GM18507 (cell line): ENCODE results near the gene FUT8.

ENCODE experiments used
- DNase-seq: peaks from one replicate; pipeline ENCODE4 v3.0.0; 2011; ENCODE audit warnings: low read depth; ENCODE audit not compliant: insufficient read length; ENCODE audit errors: extremely low spot score
- FAIRE-seq: peaks from 2 replicates; lab custom pipeline; 2011; peaks lifted over from hg19 to GRCh38; lab: Jason Lieb, UNC

The FUT8 gene

DNA sequence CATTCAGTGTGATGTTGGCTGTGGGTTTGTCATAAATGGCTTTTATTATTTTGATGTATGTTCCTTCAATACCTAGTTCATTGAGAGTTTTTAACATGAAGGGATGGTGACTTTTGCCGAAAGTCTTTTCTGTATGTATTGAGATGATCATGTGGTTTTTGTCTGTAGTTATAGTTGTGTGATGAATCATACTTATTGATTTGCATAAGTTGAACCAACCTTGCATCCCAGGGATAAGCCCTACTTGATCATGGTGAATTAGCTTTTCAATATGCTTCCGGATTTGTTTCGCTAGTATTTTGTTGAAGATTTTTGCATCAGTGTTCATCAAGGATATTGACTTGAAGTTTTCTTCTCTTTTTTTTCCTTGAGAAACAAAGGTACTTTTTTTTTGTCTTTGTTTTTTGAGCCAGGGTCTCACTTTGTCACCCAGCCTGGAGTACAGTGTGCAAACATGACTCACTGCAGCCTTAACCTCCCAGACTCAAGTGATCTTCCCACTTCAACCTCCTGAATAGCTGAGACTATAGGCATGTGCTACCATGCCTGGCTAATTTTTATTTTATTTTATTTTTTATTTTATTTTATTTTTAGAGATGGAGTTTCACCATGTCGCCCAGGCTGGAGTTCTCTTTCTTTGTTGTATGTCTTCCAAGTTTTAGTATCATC is 121.3 kb downstream of the FUT8 start:
- FAIRE-seq (peak; percentile 21), DNase-seq (no peak)

DNA sequence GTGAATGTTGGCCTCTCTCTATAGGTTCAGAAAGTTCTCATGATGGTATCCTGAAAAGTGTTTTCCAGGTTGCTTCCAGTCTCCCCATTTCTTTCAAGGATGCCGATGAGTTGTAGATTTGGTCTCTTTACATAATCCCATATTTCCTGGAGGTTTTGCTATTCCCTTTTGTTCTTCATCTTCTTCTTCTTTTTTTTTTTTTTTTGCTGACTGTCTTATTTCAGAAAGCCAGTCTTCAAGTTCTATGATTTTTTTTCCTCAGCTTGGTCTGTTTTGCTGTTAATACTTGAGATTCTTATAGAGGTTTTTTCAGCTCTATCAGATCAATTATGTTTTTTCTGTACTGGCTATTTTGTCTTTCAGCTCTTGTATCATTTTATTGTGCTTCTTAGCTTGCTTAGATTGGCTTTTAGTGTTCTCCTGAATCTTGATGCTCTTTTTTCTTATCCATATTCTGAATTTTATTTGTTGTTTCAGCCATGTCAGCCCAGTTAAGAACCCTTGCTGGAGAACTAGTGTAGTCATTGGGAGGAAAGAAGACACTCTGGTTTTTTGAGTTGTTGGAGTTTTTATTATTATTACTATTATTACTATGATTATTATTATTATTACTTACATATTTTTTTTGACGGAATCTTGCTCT is 124.4 kb downstream of the FUT8 start:
- no peak for FAIRE-seq
- no peak for DNase-seq

DNA sequence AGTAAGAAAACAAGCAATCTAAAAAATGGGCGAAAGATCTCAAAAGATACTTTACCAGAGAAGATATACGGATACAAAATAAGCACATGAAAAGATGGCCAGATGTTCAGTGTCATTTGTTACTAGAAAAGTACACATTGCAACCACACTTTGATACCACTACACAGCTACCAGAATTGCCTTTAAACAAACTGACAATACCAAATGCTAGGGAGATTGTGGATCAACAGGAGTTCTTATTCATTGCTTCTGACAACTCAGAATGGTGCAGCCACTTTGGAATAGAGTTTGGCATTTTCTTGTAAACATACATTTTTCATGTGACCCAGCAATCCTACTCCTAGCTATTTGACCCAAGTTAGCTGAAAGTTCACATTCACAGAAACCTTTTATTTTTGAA is 136.3 kb downstream of the FUT8 start:
- DNase-seq (no peak), FAIRE-seq (peak; percentile 21)

DNA sequence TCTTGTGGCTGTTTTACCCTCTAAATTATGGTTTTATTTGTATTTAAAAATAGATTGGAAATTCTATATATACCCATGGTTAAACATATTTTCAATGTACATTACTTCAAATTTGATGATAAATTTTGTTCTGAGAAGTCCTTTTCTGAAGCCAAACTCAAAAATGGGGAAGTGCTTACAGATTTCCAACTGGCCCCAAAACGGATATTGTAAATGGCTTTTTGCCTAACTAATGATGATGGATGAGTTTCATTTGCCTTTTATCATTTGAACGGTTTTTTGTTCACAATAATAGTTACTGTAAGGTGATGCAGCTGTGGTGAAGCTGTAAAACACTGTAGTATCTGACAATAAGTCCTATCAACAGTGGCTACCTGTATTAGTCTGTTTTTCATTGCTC is 136.9 kb downstream of the FUT8 start:
- no peak for DNase-seq
- FAIRE-seq = no peak

DNA sequence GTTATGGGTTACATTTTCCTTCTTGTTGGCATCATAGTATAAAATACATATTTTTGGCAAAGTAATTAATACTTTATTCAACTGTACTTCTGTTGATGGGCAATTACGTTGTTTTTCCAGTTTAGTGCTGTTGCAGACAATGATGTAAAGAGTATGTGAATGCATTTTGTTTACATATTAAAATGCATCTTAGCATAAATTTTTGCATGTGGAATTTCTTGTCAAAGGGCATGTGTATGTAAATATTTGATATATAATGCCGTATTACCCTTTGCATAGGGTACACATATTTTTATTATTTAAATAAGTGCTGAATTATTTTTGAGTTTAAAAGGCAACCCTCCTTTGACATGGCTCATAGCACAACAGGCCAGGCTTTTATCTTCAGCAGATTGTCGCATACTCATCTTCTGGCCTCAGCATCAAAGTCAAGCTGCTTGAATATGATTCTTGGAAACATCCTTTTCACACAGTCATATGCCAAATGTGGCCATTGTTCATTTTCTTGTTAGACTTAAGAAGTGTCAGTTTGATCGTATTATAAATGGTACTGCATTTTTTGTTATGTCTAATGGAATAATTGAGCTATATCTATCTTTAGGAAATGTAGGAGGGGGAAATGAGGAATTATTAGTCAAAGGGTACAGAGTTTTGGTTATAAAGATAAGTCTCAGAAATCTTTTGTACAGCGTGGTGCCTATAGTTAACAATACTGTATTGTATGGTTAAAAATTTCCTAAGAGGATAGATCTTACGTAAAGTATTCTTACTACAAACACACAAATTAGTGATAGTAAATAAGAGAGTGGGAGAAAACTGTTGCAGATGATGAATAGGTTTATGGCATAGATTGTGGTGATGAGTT is 138.5 kb downstream of the FUT8 start:
- DNase-seq = no peak
- no peak for FAIRE-seq

DNA sequence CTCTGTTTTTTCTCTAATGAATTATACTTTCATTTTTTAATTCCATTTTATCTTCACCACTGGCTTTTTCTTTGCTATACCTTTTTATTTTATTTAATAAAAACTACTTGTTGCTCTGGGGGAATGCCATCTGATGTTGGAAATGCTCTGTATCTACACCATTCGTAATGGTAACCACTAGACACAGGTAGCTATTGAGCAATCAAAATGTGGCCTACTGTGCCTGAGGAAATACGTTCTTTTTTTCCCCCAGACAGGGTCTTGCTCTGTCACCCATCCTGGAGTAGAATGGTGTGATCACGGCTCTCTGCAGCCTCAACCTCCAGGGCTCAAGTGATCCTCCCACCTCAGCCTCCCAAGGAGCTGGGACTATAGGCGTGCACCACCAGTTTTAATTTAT is 140.2 kb downstream of the FUT8 start:
- FAIRE-seq (no peak), DNase-seq (no peak)

DNA sequence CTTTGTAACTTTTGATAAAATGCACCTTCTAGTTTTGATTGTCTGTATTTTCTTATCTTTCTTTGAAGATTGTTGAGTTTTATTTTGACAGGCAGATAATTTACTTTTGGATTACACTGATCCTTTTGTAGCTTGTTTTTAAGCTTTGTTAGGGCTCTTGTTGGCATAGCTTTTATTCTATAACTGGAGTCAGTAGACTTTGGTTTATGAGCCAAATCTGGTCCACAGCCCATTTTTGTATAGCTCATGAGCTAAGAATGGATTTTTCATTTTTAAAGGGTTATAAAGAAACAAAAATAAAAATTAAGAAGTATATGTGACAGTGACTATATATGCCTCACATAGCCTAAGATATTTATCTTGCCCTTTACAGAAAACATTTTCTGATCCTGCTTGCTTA is 142.3 kb downstream of the FUT8 start:
- no peak for FAIRE-seq
- DNase-seq = no peak

DNA sequence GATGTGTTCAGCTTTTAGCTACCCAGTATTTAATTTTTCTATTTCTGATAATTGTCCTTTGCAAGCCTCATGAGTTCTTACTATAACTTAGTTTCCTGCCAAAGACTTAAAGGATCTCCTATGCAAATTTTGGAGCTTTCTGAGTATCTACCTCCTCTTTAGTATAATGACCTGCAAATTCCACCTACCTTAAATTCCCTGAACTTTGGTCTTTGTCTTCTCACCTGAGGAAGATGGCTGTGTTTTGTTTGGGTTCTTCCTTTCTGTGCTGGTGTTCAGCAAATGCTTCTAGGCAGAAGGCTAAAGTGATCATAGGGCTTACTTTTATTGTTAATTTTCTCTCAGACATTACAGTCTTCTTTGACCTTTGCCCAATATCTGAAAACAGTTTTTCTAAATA is 142.8 kb downstream of the FUT8 start:
- peak; percentile 66 for FAIRE-seq

DNA sequence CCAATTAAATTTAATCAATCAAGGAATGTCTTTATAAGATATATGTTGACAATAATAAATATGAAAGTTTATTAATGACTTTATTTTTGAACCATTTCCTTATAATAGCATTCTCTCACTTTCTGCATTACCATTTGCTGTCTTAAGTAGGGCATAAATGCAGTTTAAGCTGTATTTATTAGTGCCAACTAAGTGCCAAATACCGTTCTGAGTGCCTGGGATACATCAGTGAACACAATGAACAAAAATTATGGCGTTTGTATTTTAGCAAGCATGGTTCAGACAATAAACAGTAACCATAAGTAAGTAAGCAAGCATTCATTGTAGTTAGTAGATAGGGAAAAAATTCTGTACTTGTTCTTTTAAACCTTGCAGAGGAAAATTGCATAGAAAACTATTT is 145.8 kb downstream of the FUT8 start:
- FAIRE-seq (no peak), DNase-seq (no peak)

More for the DNA sequence above, 142.8 kb downstream of the FUT8 start:
- no peak for DNase-seq

DNA sequence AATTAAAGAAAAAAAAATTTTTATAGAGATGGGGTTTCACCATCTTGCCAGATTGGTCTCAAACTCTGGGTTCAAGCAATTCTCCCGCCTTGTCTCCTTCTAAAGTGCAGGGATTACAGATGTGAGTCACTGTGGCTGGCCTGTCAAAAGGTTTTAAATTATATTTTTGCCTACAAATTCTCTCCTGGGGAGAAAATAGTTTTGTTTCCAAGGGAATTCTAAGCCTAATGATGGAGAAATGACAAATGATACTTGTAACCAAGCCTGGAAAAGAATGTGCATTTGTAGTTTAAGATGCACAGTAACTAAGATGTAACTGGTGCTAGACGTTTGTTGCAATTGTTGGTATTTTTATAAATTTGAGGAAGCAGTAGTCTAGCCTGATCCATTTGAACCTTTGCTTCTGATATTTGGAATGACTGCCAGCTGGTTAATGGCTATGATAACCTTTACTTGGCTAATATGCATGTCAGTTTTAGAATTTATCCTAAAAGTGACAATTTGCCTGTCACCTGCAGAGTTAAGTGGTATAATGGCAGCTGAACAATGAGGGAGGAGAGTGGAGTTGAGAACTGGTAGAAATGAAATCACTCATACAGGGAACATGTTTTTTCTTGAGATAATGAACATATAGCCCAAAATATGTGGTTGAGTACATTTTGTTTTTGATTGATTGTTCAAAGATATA is 148.0 kb downstream of the FUT8 start:
- no peak for FAIRE-seq
- DNase-seq = no peak

DNA sequence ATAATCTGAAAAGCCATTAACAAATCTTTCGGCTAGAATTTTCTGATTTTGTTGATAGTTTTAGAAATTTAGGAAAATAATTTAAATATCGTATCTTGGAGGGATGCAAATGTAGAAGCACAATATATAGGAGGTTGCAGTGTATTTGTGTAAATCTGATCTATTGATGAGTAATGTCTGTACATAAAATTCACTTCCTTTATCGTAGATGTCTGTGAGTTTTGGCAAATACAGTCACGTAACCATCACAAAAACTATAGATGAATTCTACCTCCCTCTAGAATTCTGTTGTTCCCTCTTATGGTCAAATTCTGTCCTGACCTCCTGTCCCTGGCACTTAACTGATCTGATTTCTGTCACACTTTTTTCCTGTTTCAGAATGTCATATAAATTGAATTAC is 151.8 kb downstream of the FUT8 start:
- FAIRE-seq (no peak), DNase-seq (no peak)

DNA sequence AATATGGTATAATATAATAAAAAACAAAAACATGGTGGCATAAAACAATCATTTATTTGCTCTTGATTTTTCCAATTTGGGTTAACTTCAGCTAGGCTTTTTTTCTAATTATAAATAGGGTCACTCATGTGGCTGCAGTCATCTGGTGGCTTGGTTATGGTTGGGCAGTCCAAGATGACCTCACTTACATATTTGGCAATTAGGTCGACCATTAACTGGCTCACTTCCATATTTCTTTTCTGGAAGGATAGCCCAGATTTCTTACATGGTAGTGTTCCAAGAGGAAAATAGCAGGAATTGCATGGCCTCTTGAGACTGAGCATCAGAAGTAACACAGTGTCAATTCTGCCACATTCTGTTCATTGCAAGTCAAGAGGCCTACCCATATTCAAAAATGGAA is 153.4 kb downstream of the FUT8 start:
- no peak for DNase-seq
- FAIRE-seq = no peak

DNA sequence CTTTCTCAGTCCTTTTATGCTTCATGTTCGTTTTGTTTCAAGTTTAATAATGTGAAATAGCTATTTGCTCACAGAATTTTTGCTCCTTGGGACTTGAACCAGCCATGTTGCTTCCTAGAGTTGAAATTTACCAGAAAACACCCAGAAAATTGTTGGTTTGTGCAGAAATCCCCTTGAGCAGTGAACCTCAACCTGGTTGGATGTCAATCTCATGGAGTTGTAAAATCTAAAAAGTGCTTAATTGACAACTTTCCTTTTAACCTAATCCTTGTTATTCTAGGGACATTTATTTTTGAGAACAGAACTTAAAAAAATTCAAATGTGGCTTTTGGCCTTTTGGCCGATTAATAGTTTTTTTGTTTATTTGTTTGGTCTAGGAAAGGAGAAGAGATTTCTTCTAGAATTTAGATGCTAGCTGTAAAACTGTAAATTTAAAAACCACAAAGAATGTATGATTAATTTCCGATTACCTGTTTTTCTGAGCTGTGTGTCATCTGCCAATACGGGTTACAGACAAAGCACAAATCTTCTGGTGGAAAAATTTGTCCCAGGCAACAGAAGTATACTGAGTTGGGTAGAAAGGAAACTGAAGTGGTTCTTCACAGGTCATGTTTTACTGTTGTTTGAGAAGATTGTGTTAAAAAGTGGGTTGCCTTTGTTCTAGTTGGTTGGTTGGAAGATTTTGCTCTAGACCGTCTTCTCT is 154.4 kb downstream of the FUT8 start:
- no peak for DNase-seq
- peak; percentile 71 for FAIRE-seq

DNA sequence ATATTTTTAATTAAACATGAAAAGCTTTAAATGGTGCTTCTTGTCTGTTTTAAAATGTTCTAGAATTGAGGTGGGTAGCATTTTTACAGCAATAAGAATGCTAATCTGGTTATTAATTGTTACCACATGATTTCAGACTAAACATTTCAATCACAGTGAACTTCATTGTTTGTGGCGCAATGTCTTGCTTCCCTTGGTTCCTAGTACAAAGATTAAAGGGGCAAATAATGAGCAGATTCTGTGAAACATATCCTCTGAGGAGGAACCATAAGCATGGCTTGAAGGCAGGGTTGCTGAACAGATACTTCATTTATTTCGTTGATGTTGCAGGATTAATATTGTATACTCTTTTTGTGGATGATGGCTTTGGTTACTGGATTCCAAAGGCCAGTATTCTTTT is 162.1 kb downstream of the FUT8 start:
- DNase-seq = no peak
- FAIRE-seq = no peak

DNA sequence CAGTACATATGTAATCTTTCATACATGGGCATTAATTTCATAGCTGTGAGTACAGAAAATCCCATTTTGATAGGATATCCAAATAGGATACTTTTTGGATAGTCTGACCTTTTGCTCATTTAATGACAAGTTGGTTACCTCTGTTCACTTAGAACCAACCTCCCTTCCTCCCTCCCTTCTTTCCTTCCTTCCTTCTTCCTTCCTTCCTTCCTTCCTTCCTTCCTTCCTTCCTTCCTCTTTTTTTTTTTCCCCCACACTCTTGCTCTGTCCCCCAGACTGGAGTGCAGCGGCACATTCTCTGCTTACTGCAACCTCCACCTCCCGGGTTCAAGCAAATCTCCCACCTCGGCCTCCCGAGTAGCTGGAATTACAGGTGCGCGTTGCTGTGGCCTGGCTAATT is 162.9 kb downstream of the FUT8 start:
- FAIRE-seq (no peak), DNase-seq (no peak)

DNA sequence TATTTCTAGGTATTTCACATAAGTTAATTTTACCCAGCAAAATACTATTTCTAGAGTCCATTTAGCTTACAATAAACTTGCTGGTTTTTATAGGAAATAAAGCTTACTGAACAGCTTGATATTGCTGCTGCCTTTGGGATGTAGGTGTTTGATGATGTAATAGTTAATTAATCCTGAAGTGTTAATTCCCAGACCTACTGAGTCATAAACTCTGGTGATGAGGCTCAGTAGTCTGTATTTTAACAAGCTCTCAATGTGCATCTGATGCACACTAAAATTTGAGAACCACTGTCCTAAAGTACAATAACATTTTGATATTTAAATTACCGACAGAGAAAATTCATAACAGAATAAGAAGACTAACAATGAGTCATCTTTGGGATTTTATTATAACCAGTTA is 168.4 kb downstream of the FUT8 start:
- DNase-seq = no peak
- FAIRE-seq = no peak

DNA sequence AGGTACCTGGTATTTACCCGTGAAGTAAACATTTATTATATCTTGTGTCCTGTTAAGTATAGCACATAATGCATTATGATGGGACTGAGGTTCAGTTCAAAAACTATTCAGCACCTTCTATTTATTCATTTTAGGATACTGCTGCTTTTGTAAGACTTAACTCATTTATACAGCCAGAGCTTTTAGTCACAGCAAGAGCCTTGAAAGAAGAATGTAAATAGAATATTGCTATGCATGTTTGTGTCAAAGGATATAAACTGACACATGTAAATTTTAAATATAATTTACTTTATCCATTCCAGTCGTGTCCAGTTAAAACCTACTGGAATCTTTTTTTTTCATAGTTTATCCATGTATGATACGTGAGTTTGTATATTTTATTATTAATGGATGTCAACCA is 168.8 kb downstream of the FUT8 start:
- DNase-seq = no peak
- no peak for FAIRE-seq

DNA sequence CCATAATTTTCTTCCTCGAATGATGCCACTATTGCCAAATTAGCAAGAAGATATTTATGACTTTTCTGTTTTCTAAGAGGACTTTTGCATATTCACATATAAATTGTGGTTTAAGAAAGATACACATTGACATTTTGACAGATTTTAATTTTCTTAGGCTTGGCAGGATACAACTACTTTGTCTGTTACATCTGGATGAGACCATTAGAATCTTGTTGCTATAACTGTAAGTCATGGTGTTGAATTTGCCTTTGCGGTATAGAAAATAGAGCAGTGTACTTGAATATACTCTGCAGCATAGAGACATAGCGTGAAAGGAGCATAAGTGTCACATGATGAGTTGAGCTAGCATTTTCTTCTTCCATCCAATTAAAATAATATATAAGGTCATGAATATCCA is 169.3 kb downstream of the FUT8 start:
- FAIRE-seq = no peak
- no peak for DNase-seq

DNA sequence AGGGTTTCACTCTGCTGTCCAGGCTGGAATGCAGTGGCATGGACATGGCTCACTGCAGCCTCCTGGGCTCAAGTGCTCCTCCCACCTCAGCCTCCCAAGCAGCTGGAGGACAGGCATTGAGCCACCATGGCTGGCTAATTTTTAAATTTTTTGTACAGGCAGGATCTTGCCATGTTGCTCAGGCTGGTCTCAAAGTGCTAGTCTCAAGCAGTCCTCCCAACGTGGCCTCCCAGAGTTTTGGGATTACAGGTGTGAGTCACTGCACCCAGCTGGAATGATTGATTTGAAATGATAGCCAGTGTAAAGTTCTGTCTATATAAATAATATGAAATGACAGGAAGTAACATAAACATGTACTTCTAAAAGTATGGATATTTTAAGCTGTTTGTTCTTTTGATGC is 172.7 kb downstream of the FUT8 start:
- FAIRE-seq = no peak

More for the DNA sequence above, 172.7 kb downstream of the FUT8 start:
- no peak for DNase-seq
